Coronary artery (tissue), 2 donors: ENCODE data around the gene GRK5.

ENCODE experiments used
- DNase-seq: peaks from one replicate; pipeline ENCODE4 v3.0.0-alpha.2; 2017; ENCODE audit warnings: low spot score
- H3K27ac ChIP-seq, 2 donors: fragments of 200-600 bp; sonication (generic); one replicate each; pipeline ENCODE4 v1.5.1; 2016 to 2019
- H3K4me3 ChIP-seq: fragments of 200-600 bp; sonication (generic); 2 replicates; pipeline ENCODE4 v1.5.1; 2016; ENCODE audit warnings: mild to moderate bottlenecking, moderate library complexity
- CTCF ChIP-seq: fragments of 200-600 bp; sonication (generic); IDR thresholded peaks from one replicate; pipeline ENCODE4 v1.5.1; 2019; ENCODE audit warnings: antibody characterized with exemption

The GRK5 gene

GRCh38 chr10:119448628-119449584, 241.5 kb downstream of the GRK5 start:
- Histone ChIP-seq H3K27ac (peak overlapping the region; percentile 41 to 50), H3K4me3 (no peak overlapping the region)
- no peak for DNase-seq
- TF ChIP-seq CTCF = no peak

GRCh38 chr10:119449760-119450461, 242.5 kb downstream of the GRK5 start:
- peak; percentile 89 for DNase-seq

GRCh38 chr10:119450606-119451299, 243.4 kb downstream of the GRK5 start:
- Histone ChIP-seq H3K27ac (peak overlapping the region; percentile 50 to 74), H3K4me3 (no peak overlapping the region)
- no peak for DNase-seq
- no peak for TF ChIP-seq CTCF

More at GRCh38 chr10:119449760-119450461, 242.5 kb downstream of the GRK5 start:
- no peak for TF ChIP-seq CTCF
- Histone ChIP-seq H3K4me3 (no peak overlapping the region), H3K27ac (peak overlapping the region; percentile 50 to 74)

GRCh38 chr10:119451300-119451896, 244.0 kb downstream of the GRK5 start:
- H3K27ac ChIP-seq = no peak overlapping the region
- no peak for TF ChIP-seq CTCF
- no peak overlapping the region for H3K4me3 ChIP-seq
- DNase-seq = no peak

GRCh38 chr10:119452396-119452795, 245.0 kb downstream of the GRK5 start:
- TF ChIP-seq CTCF = no peak
- Histone ChIP-seq H3K4me3 (no peak overlapping the region), H3K27ac (no peak overlapping the region)
- no peak for DNase-seq

GRCh38 chr10:119453313-119453712, 245.9 kb downstream of the GRK5 start:
- H3K4me3 ChIP-seq = no peak overlapping the region
- no peak overlapping the region for H3K27ac ChIP-seq
- no peak for TF ChIP-seq CTCF
- no peak for DNase-seq
